Fibroblast of the aortic adventitia (primary cell): ENCODE results near the gene NEK10. TPM values are rescaled to one million over a fixed set of nuclear protein-coding genes. Genes with fewer than 3 reads are reported as not detected.

Experiments used
- DNase-seq: peaks from one replicate; pipeline ENCODE4 v3.0.0-alpha.2; 2010; ENCODE audit warnings: low read depth
- H3K4me3 ChIP-seq: 2 replicates; pipeline ENCODE4 v1.5.1; 2011; ENCODE audit warnings: low read depth, mild to moderate bottlenecking, control low read depth, low read length, moderate library complexity
- CTCF ChIP-seq: IDR thresholded peaks from 2 replicates; pipeline ENCODE4 v1.5.1; 2011; ENCODE audit warnings: mild to moderate bottlenecking, low read length, control low read depth, inconsistent platforms; ENCODE audit not compliant: insufficient read depth
- total RNA-seq: library from RNA; depleted of rRNA; stranded (reverse); fragments of >200 nt; gene quantifications from 2 replicates; pipeline ENCODE4 v1.2.3, GENCODE V29; 2012; ENCODE audit warnings: low replicate concordance

Gene NEK10
- total RNA-seq, 1 donor, result 27.1 TPM

GRCh38 chr3:27253391-27253790 lies 115.8 kb downstream of the NEK10 start:
- DNase-seq, result no peak
- no peak for TF ChIP-seq CTCF
- no peak overlapping the region for H3K4me3 ChIP-seq

GRCh38 chr3:27252646-27253045 lies 116.5 kb downstream of the NEK10 start:
- TF ChIP-seq CTCF, result no peak
- no peak overlapping the region for H3K4me3 ChIP-seq
- DNase-seq, result no peak

GRCh38 chr3:27244374-27244773 lies 124.8 kb downstream of the NEK10 start:
- no peak overlapping the region for H3K4me3 ChIP-seq
- no peak for DNase-seq
- TF ChIP-seq CTCF, result peak; percentile 2

- no peak for DNase-seq
- TF ChIP-seq CTCF, result no peak
- H3K4me3 ChIP-seq, result no peak overlapping the region
Measured at GRCh38 chr3:27239951-27240350, 129.2 kb downstream of the NEK10 start.

GRCh38 chr3:27228805-27229204 lies 140.4 kb downstream of the NEK10 start:
- no peak for DNase-seq
- no peak overlapping the region for H3K4me3 ChIP-seq
- TF ChIP-seq CTCF, result no peak

- no peak for TF ChIP-seq CTCF
- DNase-seq, result peak; percentile 26
- no peak overlapping the region for H3K4me3 ChIP-seq
Measured at GRCh38 chr3:27224197-27224596, 145.0 kb downstream of the NEK10 start.

- no peak for TF ChIP-seq CTCF
- no peak for DNase-seq
- no peak overlapping the region for H3K4me3 ChIP-seq
Measured at GRCh38 chr3:27221264-27221932, 147.8 kb downstream of the NEK10 start.
